HepG2 (cell line): ENCODE data around the gene SMPD3. TPM values are rescaled to one million over a fixed set of nuclear protein-coding genes. Genes with fewer than 3 reads are reported as not detected.

Experiments
- CCDC6 ChIP-seq: sonication (generic); formaldehyde crosslinking; IDR thresholded peaks from 2 replicates; pipeline ENCODE4 v1.8.1; 2022; ENCODE audit warnings: mild to moderate bottlenecking, missing genetic modification reagents, moderate library complexity
- HOXA9 ChIP-seq: sonication (generic); formaldehyde crosslinking; IDR thresholded peaks from 2 replicates; pipeline ENCODE4 v1.8.1; 2022; ENCODE audit warnings: missing genetic modification reagents, mild to moderate bottlenecking, moderate library complexity, borderline replicate concordance
- JUN ChIP-seq: sonication (generic); formaldehyde crosslinking; IDR thresholded peaks from 2 replicates; pipeline ENCODE4 v1.4.0; 2020; ENCODE audit warnings: mild to moderate bottlenecking, missing genetic modification reagents
- MTA1 ChIP-seq: sonication (generic); formaldehyde crosslinking; IDR thresholded peaks from 2 replicates; pipeline ENCODE4 v1.4.0; 2020; ENCODE audit warnings: missing genetic modification reagents, mild to moderate bottlenecking, borderline replicate concordance
- NFKB2 ChIP-seq: sonication (generic); formaldehyde crosslinking; IDR thresholded peaks from 2 replicates; pipeline ENCODE4 v1.4.0; 2020; ENCODE audit warnings: missing genetic modification reagents, borderline replicate concordance
- PITX1 ChIP-seq: sonication (generic); formaldehyde crosslinking; IDR thresholded peaks from 2 replicates; pipeline ENCODE4 v1.5.1; 2020; ENCODE audit warnings: mild to moderate bottlenecking, missing genetic modification reagents
- SIN3A ChIP-seq: IDR thresholded peaks from 2 replicates; pipeline ENCODE4 v1.6.1; 2011; ENCODE audit warnings: low read depth, mild to moderate bottlenecking, control low read depth, low read length, borderline replicate concordance
- SMAD3 ChIP-seq: sonication (generic); formaldehyde crosslinking; IDR thresholded peaks from 2 replicates; pipeline ENCODE4 v1.4.0; 2020; ENCODE audit warnings: missing genetic modification reagents
- SOX6 ChIP-seq, 2 experiments: fragments of 450-650 bp in 1 of 2; sonication (generic) in 1 of 2; formaldehyde crosslinking in 1 of 2; IDR thresholded peaks; 2 replicates each; pipeline versions ENCODE4 v1.4.0 to v1.6.1; 2017 to 2020; ENCODE audit warnings: antibody characterized with exemption in 1 of 2, mild to moderate bottlenecking in 1 of 2, missing genetic modification reagents in 1 of 2
- SRY ChIP-seq: sonication (generic); formaldehyde crosslinking; IDR thresholded peaks from 2 replicates; pipeline ENCODE4 v1.8.0; 2022; ENCODE audit warnings: mild to moderate bottlenecking, missing genetic modification reagents
- TCF7 ChIP-seq: sonication (generic); IDR thresholded peaks from 2 replicates; pipeline ENCODE4 v1.6.1; 2016; ENCODE audit warnings: antibody characterized with exemption, low read depth
- TMF1 ChIP-seq: sonication (generic); formaldehyde crosslinking; IDR thresholded peaks from 2 replicates; pipeline ENCODE4 v1.8.1; 2022; ENCODE audit warnings: low read depth, missing genetic modification reagents
- ZNF143 ChIP-seq: sonication (generic); formaldehyde crosslinking; IDR thresholded peaks from 2 replicates; pipeline ENCODE4 v1.4.0; 2020; ENCODE audit warnings: missing genetic modification reagents
- ZNF251 ChIP-seq: sonication (generic); formaldehyde crosslinking; IDR thresholded peaks from 2 replicates; pipeline ENCODE4 v1.9.0; 2021; ENCODE audit warnings: mild to moderate bottlenecking, missing genetic modification reagents
- ZNF879 ChIP-seq: sonication (generic); formaldehyde crosslinking; IDR thresholded peaks from 2 replicates; pipeline ENCODE4 v1.8.1; 2023; ENCODE audit warnings: missing genetic modification reagents
- polyA plus RNA-seq, 8 experiments: library from polyadenylated mRNA; depleted of rRNA in 3 of 8; stranded (reverse) in 7 of 8; unstranded in 1 of 8; fragments of >200 nt; fragmentation: Illumina TruSeq in 4 of 8; extraction: Trizol in 4 of 8; gene quantifications; 2 replicates each; pipeline versions ENCODE4 v1.2.1 to v1.2.3, GENCODE V29; 2011 to 2016; ENCODE audit warnings: low read depth in 4 of 8, missing spikeins in 1 of 8, mixed read lengths in 1 of 8; ENCODE audit not compliant: insufficient read depth in 1 of 8
- total RNA-seq, 5 experiments: library from RNA; depleted of rRNA; stranded (reverse); fragments of >200 nt; fragmentation: Illumina TruSeq; extraction: Trizol; gene quantifications; 2 replicates each; pipeline ENCODE4 v1.2.3, GENCODE V29; 2016; ENCODE audit warnings: low read depth in 1 of 5
- TF ChIP-seq, protein P1 (sequence below): sonication (generic); formaldehyde crosslinking; IDR thresholded peaks from 2 replicates; pipeline ENCODE4 v1.8.0; 2022; ENCODE audit warnings: mild to moderate bottlenecking, missing genetic modification reagents; ENCODE audit not compliant: insufficient replicate concordance
- TF ChIP-seq, protein P2 (sequence below): IDR thresholded peaks from 2 replicates; pipeline ENCODE4 v1.6.1; 2016
- TF ChIP-seq, protein P3 (sequence below), 2 experiments: sonication (generic) in 1 of 2; formaldehyde crosslinking in 1 of 2; IDR thresholded peaks; 2 replicates each; pipeline versions ENCODE4 v1.5.1 to v1.6.1; 2011 to 2020; ENCODE audit warnings: borderline replicate concordance in 1 of 2, low read depth in 1 of 2, low read length in 1 of 2, mild to moderate bottlenecking in 1 of 2, missing genetic modification reagents in 1 of 2, moderate library complexity in 1 of 2
- TF ChIP-seq, protein P4 (sequence below): sonication (generic); formaldehyde crosslinking; IDR thresholded peaks from 2 replicates; pipeline ENCODE4 v1.8.1; 2022; ENCODE audit warnings: low read depth, mild to moderate bottlenecking, missing genetic modification reagents
- TF ChIP-seq, protein P5 (sequence below): sonication (generic); formaldehyde crosslinking; IDR thresholded peaks from 2 replicates; pipeline ENCODE4 v1.4.0; 2020; ENCODE audit warnings: missing genetic modification reagents; ENCODE audit errors: not compliant biosample characterization

The SMPD3 gene
- total and polyA plus RNA-seq, 2 of the 13 experiments (the other 11 are each of a cell fraction or from before 2014, with no cell fraction given), result 0.07 to 0.32 TPM

DNA sequence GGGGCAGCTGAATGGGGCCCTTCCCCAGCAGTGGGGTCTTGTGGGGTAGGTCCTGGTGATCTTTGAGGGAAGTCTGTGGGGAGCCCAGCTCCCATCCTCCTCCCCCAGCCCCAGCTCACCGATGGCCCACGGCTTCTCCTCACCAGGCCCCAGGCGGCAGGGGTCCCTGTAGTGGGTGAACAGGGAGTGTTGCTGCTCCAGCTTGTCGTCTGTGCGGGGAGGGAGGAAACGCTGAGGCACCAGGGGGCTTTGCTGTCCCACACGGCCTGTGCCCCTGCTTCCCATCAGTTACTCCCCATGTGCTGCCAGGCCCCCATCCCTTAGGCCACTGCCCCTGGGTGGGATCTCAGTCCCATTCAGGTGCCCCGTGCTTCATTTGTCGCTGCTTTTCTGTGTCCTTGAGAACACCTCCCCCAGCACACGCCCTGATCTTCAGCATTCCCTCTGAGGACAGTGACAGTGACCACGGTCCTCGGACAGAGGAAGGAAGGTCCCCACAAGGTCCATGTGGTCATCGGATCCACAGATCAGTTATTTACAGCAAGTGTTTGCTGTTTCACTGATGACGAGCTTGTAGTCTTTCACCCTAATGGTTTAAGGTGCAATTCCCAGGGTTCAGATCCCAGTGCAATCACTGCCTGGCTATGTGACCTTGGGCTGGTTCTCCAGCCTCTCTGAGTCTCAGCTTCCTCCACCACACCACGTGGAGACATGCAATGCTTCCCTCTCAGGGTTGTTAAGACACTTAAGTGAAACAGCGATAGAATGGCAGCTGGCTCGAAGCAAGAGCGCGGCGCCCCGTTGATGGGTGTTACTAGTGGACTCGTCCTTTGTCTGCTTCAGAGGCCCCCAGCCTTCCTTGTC is 84.4 kb downstream of the SMPD3 start (continued):
- TF ChIP-seq ZNF251 (CRISPR knock-in tag) (no peak), JUN (CRISPR knock-in tag) (no peak), TMF1 (CRISPR knock-in tag) (no peak), CCDC6 (CRISPR knock-in tag) (no peak), SOX6 (IDR thresholded peaks at IDR 0.05) (no peak), SOX6 (CRISPR knock-in tag; IDR thresholded peaks at IDR 0.05) (no peak), SRY (0 out of 2 replicates have a peak, but pooled peaks have one; percentile 38), HOXA9 (CRISPR knock-in tag) (no peak), ZNF143 (CRISPR knock-in tag) (no peak), MTA1 (CRISPR knock-in tag) (0 out of 2 replicates have a peak, but pooled peaks have one; percentile 25), SIN3A (no peak), TCF7 (no peak), NFKB2 (no peak), SMAD3 (no peak), ZNF879 (no peak), PITX1 (CRISPR knock-in tag) (0 out of 2 replicates have a peak, but pooled peaks have one; percentile 5)
- TF ChIP-seq, protein P1, sequence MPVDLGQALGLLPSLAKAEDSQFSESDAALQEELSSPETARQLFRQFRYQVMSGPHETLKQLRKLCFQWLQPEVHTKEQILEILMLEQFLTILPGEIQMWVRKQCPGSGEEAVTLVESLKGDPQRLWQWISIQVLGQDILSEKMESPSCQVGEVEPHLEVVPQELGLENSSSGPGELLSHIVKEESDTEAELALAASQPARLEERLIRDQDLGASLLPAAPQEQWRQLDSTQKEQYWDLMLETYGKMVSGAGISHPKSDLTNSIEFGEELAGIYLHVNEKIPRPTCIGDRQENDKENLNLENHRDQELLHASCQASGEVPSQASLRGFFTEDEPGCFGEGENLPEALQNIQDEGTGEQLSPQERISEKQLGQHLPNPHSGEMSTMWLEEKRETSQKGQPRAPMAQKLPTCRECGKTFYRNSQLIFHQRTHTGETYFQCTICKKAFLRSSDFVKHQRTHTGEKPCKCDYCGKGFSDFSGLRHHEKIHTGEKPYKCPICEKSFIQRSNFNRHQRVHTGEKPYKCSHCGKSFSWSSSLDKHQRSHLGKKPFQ (CRISPR knock-in tag), result no peak
- TF ChIP-seq, protein P2, sequence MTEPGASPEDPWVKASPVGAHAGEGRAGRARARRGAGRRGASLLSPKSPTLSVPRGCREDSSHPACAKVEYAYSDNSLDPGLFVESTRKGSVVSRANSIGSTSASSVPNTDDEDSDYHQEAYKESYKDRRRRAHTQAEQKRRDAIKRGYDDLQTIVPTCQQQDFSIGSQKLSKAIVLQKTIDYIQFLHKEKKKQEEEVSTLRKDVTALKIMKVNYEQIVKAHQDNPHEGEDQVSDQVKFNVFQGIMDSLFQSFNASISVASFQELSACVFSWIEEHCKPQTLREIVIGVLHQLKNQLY (CRISPR knock-in tag), result no peak
- TF ChIP-seq, protein P3, sequence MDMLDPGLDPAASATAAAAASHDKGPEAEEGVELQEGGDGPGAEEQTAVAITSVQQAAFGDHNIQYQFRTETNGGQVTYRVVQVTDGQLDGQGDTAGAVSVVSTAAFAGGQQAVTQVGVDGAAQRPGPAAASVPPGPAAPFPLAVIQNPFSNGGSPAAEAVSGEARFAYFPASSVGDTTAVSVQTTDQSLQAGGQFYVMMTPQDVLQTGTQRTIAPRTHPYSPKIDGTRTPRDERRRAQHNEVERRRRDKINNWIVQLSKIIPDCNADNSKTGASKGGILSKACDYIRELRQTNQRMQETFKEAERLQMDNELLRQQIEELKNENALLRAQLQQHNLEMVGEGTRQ (IDR thresholded peaks at IDR 0.05; ENCODE audit: low read depth, low read length), result no peak
- TF ChIP-seq, protein P3 (CRISPR knock-in tag; IDR thresholded peaks at IDR 0.05; ENCODE audit: borderline replicate concordance), result no peak
- TF ChIP-seq, protein P4, sequence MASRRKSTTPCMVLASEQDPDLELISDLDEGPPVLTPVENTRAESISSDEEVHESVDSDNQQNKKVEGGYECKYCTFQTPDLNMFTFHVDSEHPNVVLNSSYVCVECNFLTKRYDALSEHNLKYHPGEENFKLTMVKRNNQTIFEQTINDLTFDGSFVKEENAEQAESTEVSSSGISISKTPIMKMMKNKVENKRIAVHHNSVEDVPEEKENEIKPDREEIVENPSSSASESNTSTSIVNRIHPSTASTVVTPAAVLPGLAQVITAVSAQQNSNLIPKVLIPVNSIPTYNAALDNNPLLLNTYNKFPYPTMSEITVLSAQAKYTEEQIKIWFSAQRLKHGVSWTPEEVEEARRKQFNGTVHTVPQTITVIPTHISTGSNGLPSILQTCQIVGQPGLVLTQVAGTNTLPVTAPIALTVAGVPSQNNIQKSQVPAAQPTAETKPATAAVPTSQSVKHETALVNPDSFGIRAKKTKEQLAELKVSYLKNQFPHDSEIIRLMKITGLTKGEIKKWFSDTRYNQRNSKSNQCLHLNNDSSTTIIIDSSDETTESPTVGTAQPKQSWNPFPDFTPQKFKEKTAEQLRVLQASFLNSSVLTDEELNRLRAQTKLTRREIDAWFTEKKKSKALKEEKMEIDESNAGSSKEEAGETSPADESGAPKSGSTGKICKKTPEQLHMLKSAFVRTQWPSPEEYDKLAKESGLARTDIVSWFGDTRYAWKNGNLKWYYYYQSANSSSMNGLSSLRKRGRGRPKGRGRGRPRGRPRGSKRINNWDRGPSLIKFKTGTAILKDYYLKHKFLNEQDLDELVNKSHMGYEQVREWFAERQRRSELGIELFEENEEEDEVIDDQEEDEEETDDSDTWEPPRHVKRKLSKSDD (CRISPR knock-in tag), result 0 out of 2 replicates have a peak, but pooled peaks have one; percentile 8
- TF ChIP-seq, protein P5, sequence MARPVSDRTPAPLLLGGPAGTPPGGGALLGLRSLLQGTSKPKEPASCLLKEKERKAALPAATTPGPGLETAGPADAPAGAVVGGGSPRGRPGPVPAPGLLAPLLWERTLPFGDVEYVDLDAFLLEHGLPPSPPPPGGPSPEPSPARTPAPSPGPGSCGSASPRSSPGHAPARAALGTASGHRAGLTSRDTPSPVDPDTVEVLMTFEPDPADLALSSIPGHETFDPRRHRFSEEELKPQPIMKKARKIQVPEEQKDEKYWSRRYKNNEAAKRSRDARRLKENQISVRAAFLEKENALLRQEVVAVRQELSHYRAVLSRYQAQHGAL, result no peak
